Stimulated activated CD4-positive, alpha-beta T cell treated with anti-CD3 and anti-CD28 coated beads, Interleukin-4, amount 100 ng/mL, for 4 hours (primary cell): ENCODE measurements around the gene CCDC63.

Source experiments
- DNase-seq, 2 experiments: peaks; one replicate each; pipeline ENCODE4 v3.0.0-alpha.2; 2020

Gene CCDC63

GRCh38 chr12:110888256-110888991 is 41.6 kb downstream of the CCDC63 start:
- DNase-seq: no peak

GRCh38 chr12:110889361-110889760 is 42.6 kb downstream of the CCDC63 start:
- no peak for DNase-seq

DNA sequence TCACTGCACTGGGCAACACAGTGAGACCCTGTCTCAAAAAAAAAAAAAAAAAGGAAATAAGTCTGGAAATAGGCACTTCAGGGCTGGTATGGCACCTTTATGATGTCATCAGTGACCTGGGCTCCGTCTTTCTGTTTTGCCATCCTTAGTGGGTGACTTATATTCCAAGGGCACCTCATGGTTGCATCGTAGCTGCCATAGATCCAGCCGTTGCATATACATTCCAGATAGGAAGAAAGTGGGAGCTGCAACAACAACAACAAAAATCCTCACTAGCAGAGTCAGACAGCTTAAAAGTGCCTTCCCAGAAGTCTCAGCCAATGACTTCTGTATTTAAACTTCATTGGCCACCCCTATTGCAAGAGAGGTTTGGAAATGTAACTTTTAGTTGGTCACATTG is 47.2 kb downstream of the CCDC63 start:
- no peak for DNase-seq

GRCh38 chr12:110896559-110896958 is 49.8 kb downstream of the CCDC63 start:
- DNase-seq: no peak

- DNase-seq: no peak
Observed at GRCh38 chr12:110901401-110901800, 54.6 kb downstream of the CCDC63 start.

DNA sequence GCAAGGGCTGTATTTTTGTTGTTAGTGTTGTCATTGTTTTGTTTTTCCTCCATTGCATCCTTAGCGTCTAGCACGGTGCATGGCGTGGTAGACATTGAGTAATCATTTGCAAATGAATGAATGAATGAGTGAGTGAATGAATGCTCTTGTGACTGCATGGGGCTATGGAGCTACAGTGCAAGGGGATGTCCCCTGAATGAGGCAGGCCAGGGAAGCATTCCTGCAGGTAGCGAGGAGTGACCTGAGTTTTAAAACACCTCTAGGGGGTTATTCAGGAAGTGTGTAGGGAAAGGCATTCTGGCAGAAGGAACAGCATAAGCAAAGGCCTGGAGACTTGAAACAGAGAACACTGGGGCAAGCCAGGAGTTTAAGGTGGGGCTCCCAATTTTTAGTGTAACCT is 56.7 kb downstream of the CCDC63 start:
- DNase-seq: no peak

- no peak for DNase-seq
Observed at GRCh38 chr12:110906083-110906482, 59.3 kb downstream of the CCDC63 start.

- no peak for DNase-seq
Observed at GRCh38 chr12:110906516-110906915, 59.7 kb downstream of the CCDC63 start.

DNA sequence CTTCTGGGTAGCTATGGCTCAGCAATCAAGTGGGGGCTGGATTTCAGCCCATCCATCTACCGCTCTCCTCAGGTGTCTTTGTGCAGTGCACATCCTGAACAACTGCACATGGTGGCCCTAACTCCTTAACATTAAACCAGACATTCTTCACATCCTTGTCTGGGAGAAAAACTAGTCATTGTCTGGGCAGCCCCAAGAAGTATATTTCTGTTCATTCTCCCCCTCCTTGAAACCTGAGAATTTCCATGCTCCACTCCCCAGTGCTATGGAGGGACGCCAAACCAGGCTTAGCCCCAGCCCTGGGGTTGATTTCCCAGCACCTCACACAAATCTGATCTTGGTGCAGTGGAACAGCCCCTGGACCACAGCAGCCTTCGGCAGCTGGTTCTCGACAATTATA is 60.2 kb downstream of the CCDC63 start:
- DNase-seq: no peak

DNA sequence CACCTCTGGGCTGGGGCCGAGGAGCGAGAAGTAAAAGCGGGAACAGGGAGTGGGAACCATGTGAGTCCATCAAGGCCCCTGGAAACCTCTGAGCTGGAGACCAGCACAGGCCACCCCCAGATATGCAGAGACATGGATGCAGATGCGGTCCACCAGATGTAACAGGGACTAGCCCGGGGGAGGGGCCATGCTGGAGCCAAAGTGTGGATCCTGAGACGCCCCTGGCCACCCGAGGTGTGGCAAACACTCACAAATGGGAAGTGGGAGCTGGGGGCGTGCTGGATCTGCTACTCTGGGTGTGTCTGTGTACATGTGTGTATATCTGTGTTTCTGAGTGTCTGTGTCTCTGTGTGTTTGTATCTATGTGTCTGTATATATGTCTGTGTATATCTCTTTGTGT is 60.8 kb downstream of the CCDC63 start:
- DNase-seq: no peak

DNA sequence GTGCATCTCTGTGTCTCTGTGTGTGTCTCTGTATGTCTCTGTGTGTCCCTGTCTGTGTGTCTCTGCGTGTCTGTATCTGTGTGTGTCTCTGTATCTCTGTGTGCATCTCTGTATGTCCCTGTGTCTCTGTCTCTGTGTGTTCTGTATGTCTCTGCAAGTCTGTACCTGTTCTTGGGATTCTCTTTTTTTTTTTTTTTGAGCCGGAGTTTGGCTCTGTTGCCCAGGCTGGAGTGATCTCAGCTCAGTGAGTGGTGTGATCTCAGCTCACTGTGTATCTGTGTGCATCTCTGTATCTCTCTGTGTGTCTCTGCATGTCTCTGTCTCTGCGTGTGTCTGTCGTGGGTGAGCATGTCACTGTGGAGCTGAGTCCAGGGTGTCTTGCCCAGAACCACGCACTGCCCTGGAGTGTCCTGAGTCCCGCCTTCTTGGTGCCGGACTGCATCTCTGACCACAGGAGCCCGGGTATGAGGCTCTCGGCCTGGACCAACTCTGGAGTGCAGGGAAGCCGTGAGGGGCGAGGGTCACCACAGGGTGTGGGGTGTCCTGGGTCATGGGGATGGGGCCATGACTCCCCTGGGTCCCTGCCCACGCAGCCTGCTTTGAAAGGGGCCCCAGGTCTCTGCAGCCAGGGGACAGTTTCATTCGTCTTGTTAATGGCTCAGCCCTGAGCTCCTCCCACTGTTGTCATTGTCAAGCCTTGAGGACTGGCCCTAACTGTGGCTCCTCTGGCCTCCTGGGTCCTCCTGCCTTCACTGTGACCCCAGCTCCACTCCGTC is 61.8 kb downstream of the CCDC63 start:
- DNase-seq: no peak

DNA sequence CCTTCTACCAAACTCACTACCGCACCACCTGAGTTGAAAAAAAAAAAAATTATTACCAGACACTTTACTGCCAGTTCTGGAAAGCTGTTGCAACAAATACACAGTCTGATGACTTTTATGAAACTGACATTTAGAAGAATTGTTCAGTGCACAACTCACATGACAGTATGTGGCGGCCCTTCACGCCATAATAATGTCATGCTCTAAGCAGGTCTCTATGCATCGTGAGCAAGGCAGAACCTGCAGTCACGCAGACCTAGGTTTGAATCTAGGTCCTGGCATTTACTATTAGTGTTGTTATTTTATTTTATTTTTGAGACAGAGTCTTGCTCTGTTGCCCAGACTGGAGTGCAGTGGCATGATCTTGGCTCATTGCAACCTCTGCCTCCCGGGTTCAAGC is 65.5 kb downstream of the CCDC63 start:
- DNase-seq: no peak

DNA sequence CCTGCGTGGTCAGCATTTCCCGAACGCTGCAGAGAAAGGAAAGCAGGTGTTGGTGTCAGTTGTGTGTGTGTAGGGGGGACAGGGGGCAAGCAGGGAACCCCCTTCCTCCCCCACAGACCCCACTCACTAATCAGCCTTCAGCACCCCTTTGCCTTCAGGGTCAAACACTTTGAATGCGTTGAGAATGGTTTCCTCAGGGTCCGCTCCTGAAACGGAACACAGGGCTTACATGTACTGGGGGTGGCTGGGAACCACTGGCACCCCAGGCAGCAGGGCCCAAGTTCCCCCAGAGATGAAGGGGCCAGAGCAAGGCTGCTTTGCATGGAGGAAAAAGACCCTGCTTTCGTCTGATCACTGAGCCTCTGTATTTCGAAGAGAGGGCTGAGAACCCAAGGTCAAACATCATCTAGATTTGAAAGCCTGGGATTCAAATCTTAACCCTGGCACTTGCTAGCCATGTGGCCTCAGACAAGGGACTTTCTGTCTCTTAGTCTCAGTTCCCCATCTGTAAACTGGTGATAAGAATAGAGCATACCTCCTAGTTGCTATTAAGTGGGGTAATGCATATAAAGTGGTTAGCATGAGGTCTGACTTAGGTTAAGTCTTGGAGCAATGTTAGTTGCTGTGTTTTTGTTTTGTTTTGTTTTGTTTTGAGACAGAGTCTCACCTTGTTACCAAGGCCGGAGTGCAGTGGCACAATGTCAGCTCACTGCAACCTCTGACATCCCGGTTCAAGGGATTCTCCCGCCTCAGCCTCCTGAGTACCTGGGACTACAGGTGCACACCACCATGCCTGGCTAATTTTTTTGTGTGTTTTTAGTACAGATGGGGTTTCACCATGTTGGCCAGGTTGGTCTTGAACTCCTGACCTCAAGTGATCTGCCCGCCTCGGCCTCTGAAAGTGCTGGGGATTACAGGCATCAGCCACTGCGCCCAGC is 66.6 kb downstream of the CCDC63 start:
- DNase-seq: no peak

- DNase-seq: no peak
Observed at GRCh38 chr12:110916295-110916875, 69.6 kb downstream of the CCDC63 start.

GRCh38 chr12:110917467-110917866 is 70.7 kb downstream of the CCDC63 start:
- DNase-seq: no peak

GRCh38 chr12:110917961-110918360 is 71.2 kb downstream of the CCDC63 start:
- no peak for DNase-seq

DNA sequence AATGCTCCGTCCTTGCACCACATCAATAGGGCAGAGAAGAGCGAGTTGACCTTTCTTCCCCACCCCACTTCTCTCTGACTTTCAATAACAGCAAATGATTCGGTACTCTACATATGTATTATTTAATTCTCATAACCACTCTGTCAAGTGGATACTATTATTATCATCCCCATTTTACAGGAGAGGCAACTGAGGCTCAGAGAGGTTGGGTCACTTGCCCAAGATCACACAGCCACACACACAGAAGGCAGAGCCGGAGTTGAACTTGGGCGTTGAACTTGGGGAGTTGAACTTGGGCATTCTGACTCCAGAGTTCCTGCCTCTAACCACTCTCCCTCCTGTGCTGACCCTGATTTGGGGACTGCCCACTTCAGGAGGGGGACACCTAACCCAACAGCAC is 72.9 kb downstream of the CCDC63 start:
- DNase-seq: no peak

DNA sequence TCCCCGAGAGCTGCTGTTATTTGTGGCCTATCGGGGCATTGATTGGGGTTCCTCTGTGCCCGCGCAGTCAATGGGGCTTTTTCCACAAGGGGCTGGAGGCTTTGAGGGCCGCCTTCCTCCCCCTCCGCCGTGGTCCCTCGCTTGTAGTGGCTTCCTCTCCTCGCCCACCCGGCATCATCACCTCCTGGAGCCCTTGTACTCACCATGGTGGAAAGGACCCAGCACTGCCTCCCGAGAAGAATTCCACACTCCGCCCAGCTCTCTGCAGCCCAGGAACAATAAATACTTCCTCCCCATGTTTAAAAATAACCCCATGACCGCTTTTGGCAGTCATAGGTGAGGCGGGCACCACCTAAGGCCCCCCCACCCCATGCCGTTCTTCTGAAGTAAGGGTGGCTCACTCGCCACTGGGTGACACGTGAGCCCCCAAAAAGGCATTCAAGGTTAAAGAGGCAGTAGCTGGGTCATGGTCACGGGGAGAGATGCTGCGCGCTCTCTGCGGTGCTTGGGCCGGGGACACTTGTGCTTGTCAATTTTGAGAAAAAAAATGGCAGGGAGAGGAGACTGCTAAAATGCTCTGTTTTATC is 73.6 kb downstream of the CCDC63 start, which contains the start of gene MYL2:
Gene MYL2 (minus strand): TSS at position 256 of the 587 bp plus-strand sequence. CDS start 50 bp downstream, at position 206.
- DNase-seq: no peak

GRCh38 chr12:110921262-110921661 is 74.5 kb downstream of the CCDC63 start:
- no peak for DNase-seq

- DNase-seq: no peak
Observed at GRCh38 chr12:110922652-110923051, 75.9 kb downstream of the CCDC63 start.

GRCh38 chr12:110923192-110923591 is 76.4 kb downstream of the CCDC63 start:
- DNase-seq: no peak

DNA sequence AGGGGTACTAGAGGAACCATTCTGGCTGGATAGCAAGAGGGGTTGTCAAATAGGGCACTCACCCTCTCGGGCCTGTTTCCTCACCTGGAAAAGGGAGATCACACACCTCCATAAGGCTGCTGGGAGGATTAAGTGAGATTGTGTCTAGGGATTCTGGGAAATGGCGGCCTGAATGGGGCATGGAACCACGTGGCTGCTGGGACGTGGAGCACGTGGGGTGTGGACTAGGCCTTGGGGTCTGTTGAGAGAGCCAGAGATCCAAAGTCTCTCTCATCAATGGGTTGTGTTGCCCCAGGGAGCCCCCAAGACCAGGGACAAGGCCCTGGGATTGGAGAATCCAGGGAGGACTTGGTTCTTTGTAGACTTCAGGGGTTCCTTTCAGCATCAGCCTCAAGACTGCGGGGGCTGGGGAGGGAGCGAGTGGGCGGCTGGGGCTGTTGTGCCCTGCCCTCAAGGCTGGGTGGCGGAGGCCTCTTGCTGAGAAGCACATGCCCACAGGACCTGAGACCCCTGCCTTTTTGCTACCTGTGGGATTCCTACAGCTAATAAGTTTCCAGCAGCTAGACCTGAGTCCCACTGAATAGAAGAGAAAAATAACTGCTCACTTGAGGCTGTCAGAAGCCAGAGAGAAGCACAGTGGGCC is 77.0 kb downstream of the CCDC63 start:
- no peak for DNase-seq
